H9 (cell line): Measurements from ENCODE around the gene NAPSA. TPM values are rescaled to one million over a fixed set of nuclear protein-coding genes. Genes with fewer than 3 reads are reported as not detected.

ENCODE experiments used
- DNase-seq: peaks from one replicate; pipeline ENCODE4 v3.0.0-alpha.2; 2017
- H2AFZ ChIP-seq: one replicate; pipeline ENCODE4 v1.6.1; 2013; ENCODE audit warnings: mild to moderate bottlenecking, low read length, control low read depth, moderate library complexity
- H2AK5ac ChIP-seq: 2 replicates; pipeline ENCODE4 v1.6.1; 2013; ENCODE audit warnings: low read length, control low read depth, mixed read lengths; ENCODE audit not compliant: insufficient read length
- H2BK120ac ChIP-seq: one replicate; pipeline ENCODE4 v1.6.1; 2013; ENCODE audit warnings: low read depth, mild to moderate bottlenecking, low read length, control low read depth, inconsistent platforms; ENCODE audit not compliant: poor library complexity, severe bottlenecking
- H2BK12ac ChIP-seq: 2 replicates; pipeline ENCODE4 v1.6.1; 2013; ENCODE audit warnings: low read length, control low read depth, mixed read lengths, low read depth; ENCODE audit not compliant: insufficient read length
- H2BK15ac ChIP-seq: 2 replicates; pipeline ENCODE4 v1.6.1; 2013; ENCODE audit warnings: low read depth, low read length, control low read depth
- H2BK20ac ChIP-seq: one replicate; pipeline ENCODE4 v1.6.1; 2013; ENCODE audit warnings: low read depth, mild to moderate bottlenecking, low read length, control low read depth, inconsistent platforms; ENCODE audit not compliant: poor library complexity, severe bottlenecking
- H2BK5ac ChIP-seq: 2 replicates; pipeline ENCODE4 v1.6.1; 2013; ENCODE audit warnings: low read length, control low read depth, mixed read lengths; ENCODE audit not compliant: insufficient read length
- H3K14ac ChIP-seq: 2 replicates; pipeline ENCODE4 v1.6.1; 2013; ENCODE audit warnings: low read length, control low read depth; ENCODE audit not compliant: insufficient read depth
- H3K18ac ChIP-seq: 2 replicates; pipeline ENCODE4 v1.6.1; 2013; ENCODE audit warnings: low read depth, mild to moderate bottlenecking, mixed read lengths, low read length, control low read depth; ENCODE audit not compliant: insufficient read length
- H3K23ac ChIP-seq: 2 replicates; pipeline ENCODE4 v1.6.1; 2013; ENCODE audit warnings: low read length, control low read depth, mixed read lengths, low read depth; ENCODE audit not compliant: insufficient read length
- H3K23me2 ChIP-seq: 2 replicates; pipeline ENCODE4 v1.6.1; 2013; ENCODE audit warnings: low read depth, mild to moderate bottlenecking, mixed read lengths, low read length, control low read depth; ENCODE audit not compliant: insufficient read length, poor library complexity, severe bottlenecking
- H3K27ac ChIP-seq: 2 replicates; pipeline ENCODE4 v1.5.1; 2013; ENCODE audit warnings: low read length, control low read depth, mixed read lengths, low read depth; ENCODE audit not compliant: insufficient read length
- H3K27me3 ChIP-seq: 2 replicates; pipeline ENCODE4 v1.6.1; 2013; ENCODE audit warnings: low read length, control low read depth, inconsistent platforms; ENCODE audit not compliant: insufficient read depth
- H3K4ac ChIP-seq: 2 replicates; pipeline ENCODE4 v1.6.1; 2013; ENCODE audit warnings: low read depth, mild to moderate bottlenecking, control low read depth, inconsistent platforms, low read length, moderate library complexity
- H3K4me1 ChIP-seq: 2 replicates; pipeline ENCODE4 v1.6.1; 2013; ENCODE audit warnings: low read length, control low read depth, inconsistent platforms; ENCODE audit not compliant: insufficient read depth
- H3K4me2 ChIP-seq: 2 replicates; pipeline ENCODE4 v1.6.1; 2013; ENCODE audit warnings: low read length, control low read depth, mixed read lengths; ENCODE audit not compliant: insufficient read length, insufficient read depth
- H3K56ac ChIP-seq: 2 replicates; pipeline ENCODE4 v1.6.1; 2013; ENCODE audit warnings: low read depth, mild to moderate bottlenecking, mixed read lengths, low read length, control low read depth; ENCODE audit not compliant: insufficient read length
- H3K79me1 ChIP-seq: 2 replicates; pipeline ENCODE4 v1.6.1; 2013; ENCODE audit warnings: low read depth, mild to moderate bottlenecking, moderate library complexity, low read length, control low read depth, inconsistent platforms; ENCODE audit not compliant: insufficient read depth, poor library complexity, severe bottlenecking
- H3K79me2 ChIP-seq: 2 replicates; pipeline ENCODE4 v1.6.1; 2013; ENCODE audit warnings: low read length, control low read depth, inconsistent platforms; ENCODE audit not compliant: insufficient read depth
- H3K9ac ChIP-seq: 2 replicates; pipeline ENCODE4 v1.6.1; 2013; ENCODE audit warnings: low read length, control low read depth, mixed read lengths; ENCODE audit not compliant: insufficient read length; ENCODE audit errors: extremely low read depth
- H3K9me3 ChIP-seq: one replicate; pipeline ENCODE4 v1.6.1; 2013; ENCODE audit warnings: low read depth, low read length, inconsistent platforms; ENCODE audit not compliant: control insufficient read depth
- H3T11ph ChIP-seq: one replicate; pipeline ENCODE4 v1.6.1; 2013; ENCODE audit warnings: mild to moderate bottlenecking, low read length, control low read depth, inconsistent platforms
- H4K20me1 ChIP-seq: one replicate; pipeline ENCODE4 v1.6.1; 2013; ENCODE audit not compliant: control insufficient read depth, insufficient read length, insufficient read depth
- H4K5ac ChIP-seq: 2 replicates; pipeline ENCODE4 v1.6.1; 2013; ENCODE audit warnings: low read depth, mild to moderate bottlenecking, mixed read lengths, low read length, control low read depth; ENCODE audit not compliant: insufficient read length
- H4K8ac ChIP-seq: replicated peaks from 2 replicates; pipeline ENCODE4 v1.6.1; 2013; ENCODE audit warnings: low read length, control low read depth, mixed read lengths, low read depth; ENCODE audit not compliant: insufficient read length
- H4K91ac ChIP-seq: 2 replicates; pipeline ENCODE4 v1.6.1; 2013; ENCODE audit warnings: low read depth, mild to moderate bottlenecking, moderate library complexity, mixed read lengths, low read length, control low read depth; ENCODE audit not compliant: insufficient read length
- H3K27ac Mint-ChIP-seq, 3 experiments: 2 replicates in 2 of 3; 3 replicates in 1 of 3; pipeline ENCODE4 v1.8.0; 2020 to 2021; ENCODE audit warnings: mixed read lengths in 3 of 3, mild to moderate bottlenecking in 1 of 3, moderate library complexity in 1 of 3
- H3K27me3 Mint-ChIP-seq: 2 replicates; pipeline ENCODE4 v1.8.0; 2021; ENCODE audit warnings: low read depth, mild to moderate bottlenecking, moderate library complexity, mixed read lengths
- H3K36me3 Mint-ChIP-seq, 3 experiments: 2 replicates in 2 of 3; 3 replicates in 1 of 3; pipeline ENCODE4 v1.8.0; 2020 to 2021; ENCODE audit warnings: low read depth in 3 of 3, mixed read lengths in 3 of 3; ENCODE audit not compliant: insufficient read depth in 1 of 3
- H3K4me1 Mint-ChIP-seq, 2 experiments: 2 replicates each; pipeline ENCODE4 v1.8.0; 2020; ENCODE audit warnings: mixed read lengths in 2 of 2
- H3K4me3 Mint-ChIP-seq, 2 experiments: 2 replicates in 1 of 2; 3 replicates in 1 of 2; pipeline ENCODE4 v1.8.0; 2020 to 2021; ENCODE audit warnings: mild to moderate bottlenecking in 2 of 2, mixed read lengths in 2 of 2, moderate library complexity in 1 of 2
- H3K9me3 Mint-ChIP-seq, 2 experiments: 2 replicates in 1 of 2; 3 replicates in 1 of 2; pipeline ENCODE4 v1.8.0; 2020; ENCODE audit warnings: mild to moderate bottlenecking in 2 of 2, mixed read lengths in 2 of 2, moderate library complexity in 1 of 2
- WGBS: extraction: QIAGEN DNeasy Blood & Tissue Kit; methylation state at CpG from one replicate; pipeline ENCODE4 v1.1.7; 2013; ENCODE audit warnings: missing lambda C conversion rate, low lambda C conversion rate, mixed read lengths; ENCODE audit not compliant: insufficient read length; ENCODE audit errors: extremely low coverage; 5-methylcytosine and 5-hydroxymethylcytosine counted together
- total RNA-seq: library from RNA; stranded (reverse); gene quantifications from 2 replicates; pipeline ENCODE4 v1.2.1, GENCODE V29; 2021
- TF ChIP-seq, protein P1 (sequence below): fragments of 200-600 bp; sonication (generic); conservative IDR thresholded peaks from 3 replicates; pipeline ENCODE4 v1.8.0; 2021; ENCODE audit warnings: antibody characterized with exemption, mild to moderate bottlenecking

Gene NAPSA
- total RNA-seq, 1 experiment from 2014 or later: 0.44 TPM

DNA sequence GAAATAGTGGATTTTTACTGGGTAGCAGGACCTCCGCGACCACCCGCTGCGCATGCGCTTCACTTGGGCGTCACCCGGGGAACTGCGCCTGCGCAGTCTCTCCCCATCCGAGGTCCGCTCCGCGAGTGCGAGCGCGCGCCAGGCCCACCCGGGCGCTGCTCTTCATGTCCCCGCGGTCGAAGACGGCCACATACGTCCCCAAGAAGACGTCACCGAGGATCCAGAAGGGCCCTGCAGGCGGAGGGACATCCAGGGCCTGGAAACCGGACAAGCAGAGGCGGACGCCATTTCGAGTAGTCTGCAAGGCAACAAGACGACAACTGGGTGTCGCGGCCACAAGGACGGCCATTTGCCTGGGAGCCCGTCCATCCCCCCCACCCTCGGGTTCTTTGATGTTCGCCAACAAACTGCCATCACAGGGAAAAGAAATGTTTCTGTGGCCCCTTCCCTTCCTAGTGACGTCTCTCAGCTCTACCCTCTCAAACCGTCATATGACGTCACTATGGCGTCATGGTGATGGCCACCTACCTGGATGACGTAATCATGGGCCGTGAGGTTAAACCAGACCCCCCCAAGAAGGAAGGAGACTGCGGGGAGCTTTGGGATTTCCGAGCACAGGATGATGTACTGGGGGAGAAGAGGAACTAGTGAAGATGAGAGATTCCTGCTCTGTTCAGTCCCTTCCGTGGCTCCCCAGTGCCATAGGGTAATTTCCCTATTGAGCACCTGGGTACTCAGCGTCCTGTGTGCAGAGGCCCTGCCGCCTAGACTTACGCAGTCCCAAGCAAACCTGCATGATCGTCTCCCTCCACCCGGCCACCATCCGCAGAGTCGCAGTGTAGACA, 6.7 kb downstream of the NAPSA start:
- Histone ChIP-seq H3K4me2 (no peak overlapping the region), H3K4me1 (peaks cover 2% of the 10 kb centered on the region; the same call in 1 of the 2 replicates), H3K27me3 (no peaks in the 10 kb centered on the region), H3T11ph (no peak overlapping the region), H4K5ac (no peak overlapping the region), H2BK12ac (no peak overlapping the region), H3K23ac (no peak overlapping the region), H3K79me2 (no peaks in the 10 kb centered on the region), H2AK5ac (no peak overlapping the region), H3K14ac (no peak overlapping the region; the same call in 1 of the 2 replicates), H2BK5ac (no peak overlapping the region), H3K9me3 (no peaks in the 10 kb centered on the region), H3K18ac (no peak overlapping the region), H3K23me2 (no peaks in the 10 kb centered on the region), H2AFZ (no peak overlapping the region), H4K91ac (no peak overlapping the region), H4K8ac (no peak overlapping the region), H3K27ac (no peak overlapping the region), H3K4ac (no peak overlapping the region), H3K56ac (no peak overlapping the region), H2BK120ac (no peak overlapping the region), H4K20me1 (no peaks in the 10 kb centered on the region), H3K9ac (no peak overlapping the region), H3K79me1 (no peaks in the 10 kb centered on the region), H2BK20ac (no peak overlapping the region), H2BK15ac (no peak overlapping the region)
- Mint-ChIP-seq H3K36me3 (peaks cover 0 to 8% (median 6%) of the 10 kb centered on the region in 3 experiments; a peak in 4 of 7 replicates), H3K4me3 (no peak overlapping the region), H3K4me1 (peaks cover 11 to 19% of the 10 kb centered on the region in 2 experiments), H3K27ac (peak overlapping the region in 1 of 3 experiments; percentile 57; a peak in 1 of 7 replicates), H3K27me3 (peaks cover 12% of the 10 kb centered on the region), H3K9me3 (no peaks in the 10 kb centered on the region; a peak in 2 of 5 replicates)
- TF ChIP-seq, protein P1, sequence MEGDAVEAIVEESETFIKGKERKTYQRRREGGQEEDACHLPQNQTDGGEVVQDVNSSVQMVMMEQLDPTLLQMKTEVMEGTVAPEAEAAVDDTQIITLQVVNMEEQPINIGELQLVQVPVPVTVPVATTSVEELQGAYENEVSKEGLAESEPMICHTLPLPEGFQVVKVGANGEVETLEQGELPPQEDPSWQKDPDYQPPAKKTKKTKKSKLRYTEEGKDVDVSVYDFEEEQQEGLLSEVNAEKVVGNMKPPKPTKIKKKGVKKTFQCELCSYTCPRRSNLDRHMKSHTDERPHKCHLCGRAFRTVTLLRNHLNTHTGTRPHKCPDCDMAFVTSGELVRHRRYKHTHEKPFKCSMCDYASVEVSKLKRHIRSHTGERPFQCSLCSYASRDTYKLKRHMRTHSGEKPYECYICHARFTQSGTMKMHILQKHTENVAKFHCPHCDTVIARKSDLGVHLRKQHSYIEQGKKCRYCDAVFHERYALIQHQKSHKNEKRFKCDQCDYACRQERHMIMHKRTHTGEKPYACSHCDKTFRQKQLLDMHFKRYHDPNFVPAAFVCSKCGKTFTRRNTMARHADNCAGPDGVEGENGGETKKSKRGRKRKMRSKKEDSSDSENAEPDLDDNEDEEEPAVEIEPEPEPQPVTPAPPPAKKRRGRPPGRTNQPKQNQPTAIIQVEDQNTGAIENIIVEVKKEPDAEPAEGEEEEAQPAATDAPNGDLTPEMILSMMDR: no peak
- no CpG with 5 or more reads among the region's 54 CpGs for WGBS
- no peak for DNase-seq
